ENCODE results near the gene UNC119B.

The UNC119B gene

DNA sequence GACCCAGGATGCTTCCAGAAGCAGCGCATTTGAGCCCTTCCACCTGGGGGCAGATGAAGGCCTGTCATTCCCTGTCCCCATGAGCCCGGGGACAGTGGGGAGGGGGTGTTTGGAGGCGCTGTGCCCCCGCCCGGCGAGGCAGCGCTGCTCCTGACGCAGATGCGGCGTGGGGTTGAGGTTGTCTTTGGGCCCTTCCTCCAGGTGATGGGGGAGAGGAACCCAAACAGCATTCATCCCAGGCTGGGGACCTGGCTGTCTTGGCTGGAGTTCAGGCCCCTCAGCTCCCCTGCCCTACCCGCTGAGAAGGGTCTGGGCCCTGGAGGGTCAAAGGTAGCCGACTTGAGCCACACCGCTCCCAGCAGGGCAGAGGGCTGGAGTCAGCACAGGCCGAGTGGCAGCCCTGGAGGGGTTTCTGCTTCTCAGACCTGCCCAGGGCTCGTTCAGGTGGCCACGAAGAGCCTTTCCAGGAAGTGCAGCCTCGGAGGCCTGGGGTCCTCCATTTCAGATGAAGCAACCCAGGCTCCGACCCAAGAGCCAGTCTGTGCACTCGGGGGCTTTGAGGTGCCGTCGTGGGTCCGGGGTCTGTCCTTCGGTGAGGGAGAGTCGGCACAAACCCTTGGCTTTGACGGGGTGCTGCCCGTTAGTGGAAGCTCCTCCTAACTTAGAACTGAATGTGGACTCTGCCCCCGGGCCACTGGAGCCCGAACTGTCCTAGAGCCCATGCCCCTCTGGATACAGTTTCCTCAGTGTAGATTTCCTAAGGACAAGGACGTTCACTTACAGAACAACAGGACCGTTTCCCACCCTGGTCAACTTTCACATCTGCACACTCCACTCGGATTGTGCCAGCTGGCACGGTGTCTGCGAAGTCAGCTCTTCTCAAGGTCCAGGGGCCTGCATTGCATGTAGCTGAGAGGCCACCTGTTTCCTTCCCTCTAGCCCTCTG lies 31.5 kb downstream of the UNC119B start:
- no peak for DNase-seq

DNA sequence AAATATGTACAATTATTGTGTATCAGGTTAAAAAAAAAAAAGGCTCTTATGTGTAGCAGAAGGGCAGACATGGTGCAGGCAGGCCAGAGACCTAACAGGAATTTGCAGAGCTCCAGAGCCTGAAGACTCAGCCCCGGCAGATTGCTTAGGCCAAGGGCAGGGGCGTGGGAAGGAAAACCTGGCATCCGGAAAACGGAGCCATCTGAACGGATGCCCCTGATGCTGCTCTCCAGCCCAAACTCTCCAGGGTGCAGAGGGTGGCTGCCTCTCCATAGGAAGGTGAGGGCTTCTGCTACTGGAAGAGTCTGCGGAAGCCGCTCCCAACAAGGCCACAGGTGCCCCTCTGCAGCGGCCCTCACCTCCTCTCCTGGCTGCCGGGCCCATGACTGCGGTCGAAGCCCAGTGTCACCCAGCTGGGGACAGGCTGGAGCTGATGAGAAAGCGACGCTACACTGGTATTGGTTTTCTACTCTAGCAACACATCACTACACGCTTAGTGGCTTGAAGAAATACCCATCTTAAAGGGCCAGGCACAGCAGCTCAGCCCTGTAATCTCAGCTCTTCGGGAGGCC lies 34.8 kb downstream of the UNC119B start:
- DNase-seq, result no peak

DNA sequence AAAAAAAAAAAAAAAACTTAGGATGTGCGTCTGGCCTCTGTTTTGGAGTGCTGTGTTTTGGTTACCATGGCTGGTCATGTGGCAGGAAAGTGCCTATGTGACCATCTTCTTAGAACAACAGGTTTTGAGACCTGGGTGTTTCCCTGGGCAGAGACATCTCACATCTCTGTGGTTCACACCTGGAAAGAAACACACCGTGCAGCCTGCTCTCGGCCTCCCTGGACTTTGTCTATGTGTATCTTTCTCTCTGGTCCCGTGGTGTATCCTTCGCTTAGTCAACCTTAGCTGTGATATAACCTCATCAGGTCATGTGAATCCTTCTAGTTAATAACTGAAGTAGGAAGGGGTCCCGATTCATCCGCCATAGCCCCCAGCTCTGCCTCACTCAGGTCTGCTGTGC lies 38.0 kb downstream of the UNC119B start:
- no peak for DNase-seq

DNA sequence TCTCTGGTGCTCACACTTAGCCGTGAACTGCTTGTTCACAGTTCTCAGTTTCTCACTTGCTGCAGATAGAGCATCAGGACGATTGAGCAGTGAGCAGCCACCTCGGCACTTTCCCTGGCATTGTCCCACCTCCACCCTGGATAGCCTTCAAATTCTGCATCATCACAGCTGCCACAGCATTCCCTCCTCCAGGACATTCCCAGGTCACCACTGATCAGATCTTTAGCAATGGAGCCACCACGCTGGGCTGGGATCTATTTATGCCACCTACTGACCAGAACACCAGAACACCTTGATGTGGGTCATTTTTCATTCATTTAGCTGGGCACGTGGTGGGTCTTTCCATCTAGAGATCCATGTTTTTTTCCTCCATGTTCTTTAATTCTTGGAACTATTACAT lies 39.0 kb downstream of the UNC119B start:
- DNase-seq, result no peak

GRCh38 chr12:120750806-120751205 lies 40.5 kb downstream of the UNC119B start:
- no peak for DNase-seq

DNA sequence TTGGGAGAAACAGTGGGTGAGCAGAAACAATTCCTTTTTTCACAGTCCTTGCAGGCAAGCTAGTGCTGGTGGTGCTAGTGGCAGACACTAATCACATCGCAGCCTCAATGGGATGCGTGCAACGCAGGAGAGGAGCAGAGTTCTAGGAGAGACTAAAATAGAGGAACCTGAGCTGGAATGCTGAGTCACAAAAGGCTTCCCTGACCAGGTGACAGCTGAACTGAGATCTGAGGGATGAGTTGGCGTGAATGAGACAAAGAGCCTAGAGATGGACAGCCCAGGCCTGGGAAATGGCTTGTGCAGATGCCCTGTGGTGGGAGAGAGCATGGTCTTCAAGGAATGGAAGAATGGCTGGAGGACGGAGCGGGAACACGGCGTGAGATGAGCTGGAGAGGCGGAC lies 41.1 kb downstream of the UNC119B start:
- DNase-seq, result no peak

DNA sequence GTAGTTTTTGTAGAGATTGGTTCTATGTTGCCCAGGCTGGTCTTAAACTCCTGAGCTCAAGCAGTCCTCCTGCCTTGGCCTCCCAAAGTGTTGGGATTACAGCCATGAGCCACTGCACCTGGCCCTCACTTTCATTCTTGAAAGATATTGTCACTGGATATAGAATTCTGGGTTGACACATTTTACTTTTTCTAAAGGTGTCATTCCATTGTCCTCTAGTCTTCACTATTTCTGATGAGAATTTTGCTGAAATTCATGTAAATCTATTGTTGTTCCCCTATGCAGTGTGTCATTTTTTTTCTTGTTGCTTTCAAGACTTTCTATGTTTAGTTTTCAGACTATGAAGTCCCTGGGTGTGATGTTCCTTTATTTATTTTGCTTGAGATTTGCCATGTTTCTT lies 44.5 kb downstream of the UNC119B start:
- DNase-seq, result no peak

GRCh38 chr12:120755269-120755668 lies 45.0 kb downstream of the UNC119B start:
- DNase-seq, result no peak

- no peak for DNase-seq
These were observed 47.0 kb downstream of the UNC119B start for GRCh38 chr12:120757226-120757742.

DNA sequence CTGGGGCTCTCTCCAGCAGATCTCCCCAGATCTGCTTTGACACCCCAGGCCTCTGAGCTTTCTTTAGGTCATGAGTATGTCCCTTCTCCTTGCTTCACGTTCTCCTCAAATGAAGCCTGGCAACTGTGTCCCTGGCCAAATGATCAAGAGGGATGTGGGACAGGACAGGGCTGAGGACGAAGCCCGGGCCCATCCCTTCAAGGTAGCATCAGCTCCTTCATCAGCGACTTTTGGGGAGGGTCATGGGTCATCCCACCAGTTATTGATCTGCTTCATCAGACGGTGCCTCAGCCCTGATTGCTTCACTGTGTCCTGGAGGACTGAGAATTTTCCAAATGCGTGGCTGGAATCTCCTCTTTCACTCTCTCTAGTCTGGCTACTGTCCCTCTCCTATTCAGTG lies 47.7 kb downstream of the UNC119B start:
- no peak for DNase-seq

DNA sequence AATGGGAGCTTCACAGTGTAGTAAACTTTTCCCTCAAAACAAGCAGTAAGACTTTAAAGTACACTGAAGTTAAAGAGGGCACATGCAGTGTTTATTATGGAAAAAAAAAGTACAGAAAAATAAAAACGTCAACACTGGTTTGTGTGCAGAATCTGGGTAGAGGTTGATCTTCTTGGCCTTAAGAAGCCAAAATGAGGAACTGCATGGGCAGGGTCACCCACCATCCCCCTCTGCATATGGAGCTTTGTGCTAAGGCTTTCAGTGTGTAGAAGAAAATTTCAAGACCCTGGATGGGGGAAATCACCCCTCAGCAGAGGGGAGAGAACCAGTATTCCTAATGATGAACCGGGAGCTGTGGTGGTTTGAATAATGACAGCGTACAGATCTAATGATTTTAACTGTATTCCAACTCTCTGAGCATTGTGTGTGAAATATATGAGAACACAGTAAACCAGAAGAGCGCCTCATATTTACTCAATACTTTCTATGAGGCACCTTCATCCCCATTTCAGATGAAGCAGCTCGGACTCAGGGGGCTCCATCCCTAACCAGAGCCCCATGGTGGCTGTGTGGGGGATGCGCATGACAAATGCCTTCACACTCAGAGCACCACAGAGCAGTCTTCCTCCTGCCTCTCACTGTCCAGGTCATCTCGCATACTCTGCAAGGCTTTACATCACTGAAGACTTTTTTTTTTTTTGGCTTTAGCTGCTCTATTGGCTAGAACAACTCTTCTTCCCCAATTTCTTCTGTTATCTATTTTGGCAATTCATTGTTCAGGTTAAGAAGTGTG lies 48.7 kb downstream of the UNC119B start:
- DNase-seq, result no peak

DNA sequence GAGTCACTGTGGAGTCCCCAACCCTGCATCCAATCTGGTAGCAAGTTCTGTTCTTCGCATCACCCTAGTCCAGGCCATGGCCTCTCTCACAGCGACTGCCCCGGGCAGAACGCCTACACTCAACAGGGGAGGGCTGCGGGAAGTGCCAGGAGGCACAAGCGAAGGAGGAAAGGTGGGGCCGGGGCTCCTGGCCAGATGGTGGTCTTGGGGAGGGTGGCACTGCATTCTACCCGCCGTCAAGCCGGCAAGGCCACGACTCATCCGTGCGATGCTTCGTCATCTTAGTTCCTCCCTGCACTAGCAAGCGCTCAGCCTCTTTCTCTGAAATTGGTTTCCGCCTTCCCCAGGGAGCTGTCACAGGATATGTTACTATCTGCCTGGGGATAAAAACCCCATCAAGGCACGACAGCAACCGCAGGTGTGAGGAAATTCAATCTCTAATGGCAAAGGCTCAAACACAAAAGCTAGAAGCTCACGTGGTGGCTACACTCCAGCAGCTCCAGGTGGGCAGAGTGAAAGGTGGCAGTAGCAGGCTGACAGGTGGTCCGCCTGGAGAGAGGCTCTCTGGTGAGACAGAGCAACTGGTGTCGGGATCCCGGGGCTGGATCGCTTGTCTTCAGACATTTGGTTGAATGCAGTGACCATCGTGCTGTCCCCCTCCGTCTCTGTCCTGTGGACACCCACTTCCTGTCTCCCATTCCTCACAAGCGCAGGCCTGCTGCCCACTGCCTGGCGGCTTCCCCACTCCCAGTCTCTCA lies 49.5 kb downstream of the UNC119B start:
- DNase-seq, result no peak

DNA sequence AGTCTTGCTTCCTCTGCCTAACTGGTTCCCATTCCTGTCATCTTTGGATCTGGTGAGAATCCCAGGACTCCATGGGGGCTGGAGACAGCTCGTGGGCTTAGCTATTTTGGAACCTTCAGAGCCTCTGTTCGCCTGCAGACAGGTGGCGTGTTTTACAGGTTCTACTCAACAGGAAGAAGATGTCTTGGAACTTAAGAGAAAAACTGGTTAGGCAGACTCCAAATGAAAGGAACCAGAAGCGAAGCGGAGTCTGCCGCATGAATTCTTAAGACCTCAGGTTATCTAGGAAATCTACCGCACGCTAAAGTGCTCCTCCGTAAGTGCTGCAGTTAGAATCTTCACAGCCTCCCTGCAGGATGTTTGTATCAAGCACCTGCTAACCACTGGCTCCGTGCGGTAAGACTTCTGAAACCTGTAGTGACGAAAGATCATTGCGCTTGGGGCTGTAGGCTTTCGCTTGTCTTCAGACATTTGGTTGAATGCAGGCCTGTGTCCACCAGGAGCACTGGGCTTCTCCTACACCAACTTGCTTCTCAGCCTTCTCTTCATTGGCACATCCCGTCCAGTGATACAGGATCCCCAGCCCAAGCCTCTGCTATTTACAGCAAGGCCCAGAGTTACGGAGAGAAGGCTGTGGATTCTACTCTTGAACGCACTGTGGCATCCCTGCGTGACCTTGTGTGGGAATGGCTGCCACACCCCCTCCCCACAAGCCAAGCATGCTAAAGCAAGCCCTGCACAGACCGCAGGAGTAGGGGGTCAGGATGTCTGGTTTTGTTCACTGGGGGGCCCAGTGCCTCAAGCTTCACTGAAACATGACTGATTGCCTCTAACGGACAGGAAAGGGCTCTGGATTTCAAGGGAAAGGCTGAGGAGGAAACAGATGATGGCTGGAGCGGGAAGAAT lies 50.3 kb downstream of the UNC119B start:
- no peak for DNase-seq

DNA sequence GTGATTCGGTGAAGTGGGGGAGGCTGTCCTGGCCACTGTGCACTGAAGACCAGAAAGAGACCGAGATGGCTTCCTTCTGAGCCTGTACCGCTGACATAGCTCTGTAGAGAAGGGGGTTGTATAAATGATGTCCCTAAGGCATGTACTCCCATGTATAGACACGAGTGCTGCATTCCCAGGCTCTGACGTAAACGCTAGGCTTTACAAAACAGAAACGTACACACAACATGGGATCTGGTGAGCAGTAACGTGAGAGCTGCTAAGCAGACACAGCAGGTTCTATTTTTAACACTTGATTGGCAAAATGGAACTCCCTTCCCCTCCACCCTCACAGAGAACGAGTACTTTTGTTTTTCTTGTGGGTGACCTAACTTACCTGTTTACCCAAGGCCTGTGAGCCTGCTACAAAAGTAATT lies 51.3 kb downstream of the UNC119B start:
- DNase-seq, result no peak

- no peak for DNase-seq
These were observed 51.8 kb downstream of the UNC119B start for GRCh38 chr12:120762086-120762485.

GRCh38 chr12:120763250-120763649 lies 53.0 kb downstream of the UNC119B start:
- no peak for DNase-seq

DNA sequence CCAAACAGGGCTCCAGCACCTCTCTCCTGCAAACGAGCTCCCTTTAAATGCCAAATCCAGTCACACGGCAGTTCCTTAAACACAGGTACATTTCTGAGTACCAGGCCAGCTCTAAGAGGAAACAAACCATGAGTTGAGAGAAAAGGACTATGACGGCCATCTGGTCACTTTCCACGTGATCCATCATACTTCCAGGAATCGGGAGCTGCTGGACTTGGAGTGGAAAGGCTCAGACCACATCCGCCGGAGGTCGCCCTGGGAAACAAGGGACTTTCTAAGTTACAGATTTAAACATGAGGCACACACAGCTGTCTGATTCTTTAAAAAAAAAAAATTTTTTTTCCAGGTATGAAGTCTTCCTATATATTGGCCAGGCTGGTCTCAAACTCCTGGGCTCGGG lies 54.6 kb downstream of the UNC119B start:
- DNase-seq, result no peak

DNA sequence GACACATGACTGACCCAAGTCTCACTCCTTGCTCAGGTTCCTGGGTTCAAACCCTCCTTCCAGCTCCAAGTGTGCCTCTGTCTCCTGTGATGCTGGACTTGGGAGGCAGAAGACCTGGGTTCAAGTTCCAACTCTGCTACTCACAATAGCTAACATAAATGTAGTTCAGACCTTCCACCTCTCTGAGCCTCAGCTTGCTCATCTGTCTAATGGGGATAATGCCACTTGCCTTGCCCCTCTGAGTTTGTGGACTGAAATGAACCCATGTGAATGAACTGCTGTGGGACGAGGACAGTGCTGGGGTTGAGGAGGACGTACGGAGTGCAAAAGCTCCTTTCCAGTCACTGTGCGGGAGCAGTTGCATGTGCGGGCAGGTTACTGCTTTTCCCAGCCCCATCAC lies 56.3 kb downstream of the UNC119B start:
- no peak for DNase-seq

- no peak for DNase-seq
These were observed 57.1 kb downstream of the UNC119B start for GRCh38 chr12:120767071-120768024.

DNA sequence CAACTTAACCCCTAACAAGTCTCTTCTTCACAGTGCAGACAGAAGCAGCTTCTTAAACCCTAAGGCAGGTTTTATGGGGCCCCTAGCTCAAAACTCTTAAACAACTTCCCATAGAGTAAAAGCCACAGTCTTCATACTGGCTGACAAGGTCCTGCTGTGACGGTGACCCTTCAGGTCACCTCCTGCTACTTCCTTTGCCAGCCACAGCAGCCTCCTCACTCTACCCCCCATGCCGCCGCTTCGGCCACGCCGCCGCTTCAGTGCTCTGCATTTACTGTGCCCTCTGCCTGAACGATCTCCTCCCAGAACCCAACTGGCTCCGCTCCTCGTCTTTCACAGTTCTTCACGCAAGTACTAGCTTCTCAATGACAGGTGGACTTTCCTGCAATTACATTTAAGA lies 60.8 kb downstream of the UNC119B start:
- no peak for DNase-seq
